Thyroid gland (tissue), 4 donors: ENCODE results near the gene NELL2. TPM values are rescaled to one million over a fixed set of nuclear protein-coding genes. Genes with fewer than 3 reads are reported as not detected.

Source experiments
- DNase-seq, 2 donors: peaks; one replicate each; pipeline ENCODE4 v3.0.0-alpha.2; 2019
- H3K27ac ChIP-seq, 3 donors: fragments of 200-600 bp; sonication (generic); 1 replicate in 2 of 3; 2 replicates in 1 of 3; pipeline ENCODE4 v1.5.1; 2016 to 2019; ENCODE audit warnings: mild to moderate bottlenecking in 1 of 3, moderate library complexity in 1 of 3
- H3K27me3 ChIP-seq: fragments of 200-600 bp; sonication (generic); one replicate; pipeline ENCODE4 v1.5.1; 2019
- H3K36me3 ChIP-seq, 2 donors: fragments of 200-600 bp; sonication (generic); one replicate each; pipeline ENCODE4 v1.5.1; 2016 to 2019
- H3K4me1 ChIP-seq, 2 donors: fragments of 200-600 bp; sonication (generic); one replicate each; pipeline ENCODE4 v1.5.1; 2017 to 2019
- H3K4me3 ChIP-seq, 3 donors: fragments of 200-600 bp; sonication (generic); replicated peaks in 1 of 3; 1 replicate in 2 of 3; 2 replicates in 1 of 3; pipeline ENCODE4 v1.5.1; 2016; ENCODE audit warnings: mild to moderate bottlenecking in 1 of 3
- H3K9me3 ChIP-seq: fragments of 200-600 bp; sonication (generic); one replicate; pipeline ENCODE4 v1.5.1; 2017
- POLR2A ChIP-seq, 2 donors: fragments of 450-650 bp; IDR thresholded peaks; one replicate each; pipeline ENCODE4 v1.6.1; 2017; ENCODE audit warnings: antibody characterized with exemption in 2 of 2, mild to moderate bottlenecking in 2 of 2, moderate library complexity in 1 of 2
- WGBS, 2 donors: methylation state at CpG; one replicate each; pipeline ENCODE4 v1.1.5; 2017; 5-methylcytosine and 5-hydroxymethylcytosine counted together
- intact Hi-C: fragments of 100-400 bp; cut with DNase I; formaldehyde crosslinking; loops from one replicate; pipeline ENCODE4 v1.15.1; 2023
- total RNA-seq, 4 donors: library from RNA; depleted of rRNA; stranded (reverse); fragments of >200 nt; gene quantifications; one replicate each; pipeline ENCODE4 v1.2.3, GENCODE V29; 2016
- TF ChIP-seq, protein P1 (sequence below), 6 experiments: fragments of 200-600 bp in 3 of 6; fragments of 450-650 bp in 3 of 6; sonication (generic) in 3 of 6; IDR thresholded peaks; one replicate each; pipeline ENCODE4 v1.5.1; 2016 to 2019; ENCODE audit warnings: antibody characterized with exemption in 6 of 6, mild to moderate bottlenecking in 2 of 6, inconsistent platforms in 1 of 6, moderate library complexity in 1 of 6

The NELL2 gene
- total RNA-seq, 4 donors from 2014 or later = 22.2 to 32.0 (median 26.5) TPM

DNA sequence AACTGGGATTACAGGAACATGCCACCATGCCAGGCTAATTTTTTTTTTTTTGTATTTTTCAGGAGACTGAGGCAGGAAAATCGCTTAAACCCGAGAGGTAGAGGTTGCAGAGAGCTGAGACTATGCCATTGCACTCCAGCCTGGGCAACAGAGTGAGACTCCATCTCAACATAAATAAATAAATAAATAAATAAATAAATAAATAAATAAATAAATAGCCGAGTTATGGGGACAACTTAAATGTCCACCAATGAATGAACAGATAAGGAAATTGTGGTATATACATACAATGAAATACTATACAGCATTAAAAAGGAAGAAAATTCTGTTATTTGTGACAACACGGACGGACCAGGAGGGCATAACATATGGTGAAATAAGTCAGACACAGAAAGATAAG is 325.7 kb downstream of the NELL2 start:
- H3K36me3 ChIP-seq = no peaks in the 10 kb centered on the region
- H3K4me1 ChIP-seq = no peaks in the 10 kb centered on the region
- TF ChIP-seq, protein P1, sequence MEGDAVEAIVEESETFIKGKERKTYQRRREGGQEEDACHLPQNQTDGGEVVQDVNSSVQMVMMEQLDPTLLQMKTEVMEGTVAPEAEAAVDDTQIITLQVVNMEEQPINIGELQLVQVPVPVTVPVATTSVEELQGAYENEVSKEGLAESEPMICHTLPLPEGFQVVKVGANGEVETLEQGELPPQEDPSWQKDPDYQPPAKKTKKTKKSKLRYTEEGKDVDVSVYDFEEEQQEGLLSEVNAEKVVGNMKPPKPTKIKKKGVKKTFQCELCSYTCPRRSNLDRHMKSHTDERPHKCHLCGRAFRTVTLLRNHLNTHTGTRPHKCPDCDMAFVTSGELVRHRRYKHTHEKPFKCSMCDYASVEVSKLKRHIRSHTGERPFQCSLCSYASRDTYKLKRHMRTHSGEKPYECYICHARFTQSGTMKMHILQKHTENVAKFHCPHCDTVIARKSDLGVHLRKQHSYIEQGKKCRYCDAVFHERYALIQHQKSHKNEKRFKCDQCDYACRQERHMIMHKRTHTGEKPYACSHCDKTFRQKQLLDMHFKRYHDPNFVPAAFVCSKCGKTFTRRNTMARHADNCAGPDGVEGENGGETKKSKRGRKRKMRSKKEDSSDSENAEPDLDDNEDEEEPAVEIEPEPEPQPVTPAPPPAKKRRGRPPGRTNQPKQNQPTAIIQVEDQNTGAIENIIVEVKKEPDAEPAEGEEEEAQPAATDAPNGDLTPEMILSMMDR (IDR thresholded peaks at IDR 0.05) = no peak
- TF ChIP-seq POLR2A (IDR thresholded peaks at IDR 0.05) = no peak
- H3K27ac ChIP-seq = no peak overlapping the region
- H3K4me3 ChIP-seq = no peak overlapping the region
- 97% methylated on average over 5 of the region's 5 CpGs for WGBS, 2 donors
- no peak for DNase-seq
- intact Hi-C loops = no loop called here
- H3K27me3 ChIP-seq = no peaks in the 10 kb centered on the region
- H3K9me3 ChIP-seq = no peaks in the 10 kb centered on the region

DNA sequence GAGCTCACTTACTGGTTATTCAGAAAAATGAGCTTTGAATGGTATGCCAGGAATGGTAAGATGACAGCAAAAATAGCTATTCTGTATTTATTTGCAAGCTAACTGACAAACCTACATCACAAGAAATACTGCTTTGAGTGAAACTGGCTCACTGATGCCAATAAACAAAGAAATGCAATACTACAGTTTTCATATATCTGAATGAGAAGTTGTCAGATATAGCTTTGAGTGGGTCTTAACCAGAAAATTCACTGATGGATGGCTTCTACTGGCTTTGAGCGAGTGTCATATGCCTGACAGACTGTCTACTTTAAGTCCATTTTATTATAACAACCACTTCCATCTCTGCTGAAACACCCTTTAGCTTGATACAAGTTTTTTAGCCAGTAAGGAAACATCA is 330.1 kb downstream of the NELL2 start:
- Histone ChIP-seq H3K9me3 (no peaks in the 10 kb centered on the region), H3K27ac (no peak overlapping the region), H3K36me3 (no peaks in the 10 kb centered on the region), H3K27me3 (no peaks in the 10 kb centered on the region), H3K4me1 (no peaks in the 10 kb centered on the region), H3K4me3 (no peak overlapping the region)
- WGBS, 2 donors = 91 to 94% methylated on average over 1 of the region's 1 CpG
- TF ChIP-seq POLR2A (IDR thresholded peaks at IDR 0.05) = no peak
- TF ChIP-seq, protein P1 (IDR thresholded peaks at IDR 0.05) = no peak
- intact Hi-C loops = no loop called here
- DNase-seq = no peak

- WGBS, 2 donors = 95 to 97% methylated on average over 3 of the region's 3 CpGs
- no peaks in the 10 kb centered on the region for H3K9me3 ChIP-seq
- no peaks in the 10 kb centered on the region for H3K36me3 ChIP-seq
- H3K27me3 ChIP-seq = no peaks in the 10 kb centered on the region
- TF ChIP-seq, protein P1 (IDR thresholded peaks at IDR 0.05) = no peak
- no peak for TF ChIP-seq POLR2A (IDR thresholded peaks at IDR 0.05)
- no peaks in the 10 kb centered on the region for H3K4me1 ChIP-seq
- no peak overlapping the region for H3K4me3 ChIP-seq
- DNase-seq = no peak
- no peak overlapping the region for H3K27ac ChIP-seq
- intact Hi-C loops = no loop called here
Measured at GRCh38 chr12:44544018-44544417, 332.1 kb downstream of the NELL2 start.

GRCh38 chr12:44542716-44543115 is 333.4 kb downstream of the NELL2 start:
- Histone ChIP-seq H3K4me1 (no peaks in the 10 kb centered on the region), H3K9me3 (no peaks in the 10 kb centered on the region), H3K27ac (no peak overlapping the region), H3K4me3 (no peak overlapping the region), H3K27me3 (no peaks in the 10 kb centered on the region), H3K36me3 (no peaks in the 10 kb centered on the region)
- TF ChIP-seq, protein P1 (IDR thresholded peaks at IDR 0.05) = no peak
- no peak for TF ChIP-seq POLR2A (IDR thresholded peaks at IDR 0.05)
- intact Hi-C loops = no loop called here
- WGBS, 2 donors = 75 to 86% methylated on average over 1 of the region's 1 CpG
- no peak for DNase-seq

GRCh38 chr12:44537354-44537753 is 338.8 kb downstream of the NELL2 start:
- TF ChIP-seq, protein P1 (IDR thresholded peaks at IDR 0.05) = no peak
- TF ChIP-seq POLR2A (IDR thresholded peaks at IDR 0.05) = no peak
- Histone ChIP-seq H3K36me3 (no peaks in the 10 kb centered on the region), H3K4me1 (peaks cover 0 to 8% of the 10 kb centered on the region in 2 donors), H3K9me3 (no peaks in the 10 kb centered on the region), H3K4me3 (no peak overlapping the region), H3K27me3 (no peaks in the 10 kb centered on the region), H3K27ac (no peak overlapping the region)
- DNase-seq = no peak
- intact Hi-C loops = no loop called here
